HCT116 (cell line): ENCODE measurements around the gene LFNG. TPM values are rescaled to one million over a fixed set of nuclear protein-coding genes. Genes with fewer than 3 reads are reported as not detected.
"Not testable (repeated sequence)": the region's sequence is repeated elsewhere in the genome, so short reads cannot be mapped to it uniquely, and the experiment has no call there.

Experiments
- ATAC-seq: fragments of 200-7000 bp; cut with Tn5 transposase; 2 replicates; pipeline ENCODE4 v1.9.1; 2020; ENCODE audit warnings: mild to moderate bottlenecking, moderate library complexity
- BruUV-seq: library from RNA; stranded (reverse); fragments of 400-500 nt; replicated peaks from 2 replicates; lab custom pipeline; 2021; lab: Mats Ljungman, UMichigan
- CTCF ChIA-PET: fragments of 300-600 bp; sonication (Branson Sonifier 250); formaldehyde crosslinking; loops from one replicate; lab custom pipeline; 2021; ENCODE audit warnings: antibody characterized with exemption; lab: Charles Lee
- POLR2A ChIA-PET: fragments of 300-600, 350-600 bp; sonication (Branson Sonifier 250); formaldehyde crosslinking; loops from one replicate; lab custom pipeline; 2021; ENCODE audit warnings: antibody characterized with exemption; lab: Charles Lee
- RAD21 ChIA-PET, 2 experiments: fragments of 300-600 bp; sonication (Branson Sonifier 250); formaldehyde crosslinking; loops; one replicate each; lab custom pipeline; 2023; ENCODE audit warnings: low total read pairs in 2 of 2; ENCODE audit not compliant: uncharacterized antibody in 2 of 2, unreplicated experiment in 2 of 2, low non-redundant PET in 1 of 2; lab: Charles Lee
- DNase-seq: peaks from one replicate; pipeline ENCODE4 v3.0.0-alpha.2; 2010; ENCODE audit warnings: low read depth, low spot score
- H2AFZ ChIP-seq: fragments of 200-600 bp; shearing (Covaris generic), sonication (generic); 2 replicates; pipeline ENCODE4 v1.6.1; 2017; ENCODE audit warnings: low read depth, mixed run types, mixed read lengths, antibody characterized with exemption, low read length; ENCODE audit not compliant: poor library complexity, severe bottlenecking
- H3K27ac ChIP-seq: 2 replicates; pipeline ENCODE4 v1.5.1; 2012; ENCODE audit warnings: low read depth, low read length
- H3K27me3 ChIP-seq: fragments of 200-600 bp; sonication (generic); 2 replicates; pipeline ENCODE4 v1.6.1; 2016; ENCODE audit warnings: mixed run types, low read length, mixed read lengths; ENCODE audit not compliant: insufficient read depth
- H3K36me3 ChIP-seq, 2 experiments: fragments of 200-500 bp in 1 of 2; fragments of 200-600 bp in 1 of 2; sonication (Bioruptor generic) in 1 of 2; sonication (generic) in 1 of 2; 2 replicates each; pipeline versions ENCODE4 v1.5.1 to v1.6.1; 2014 to 2016; ENCODE audit warnings: low read length in 2 of 2, inconsistent platforms in 1 of 2, mixed read lengths in 1 of 2, mixed run types in 1 of 2; ENCODE audit not compliant: insufficient read depth in 2 of 2, control insufficient read depth in 1 of 2
- H3K4me1 ChIP-seq, 2 experiments: fragments of 200-600 bp in 1 of 2; sonication (generic) in 1 of 2; 2 replicates each; pipeline versions ENCODE4 v1.5.1 to v1.6.1; 2012 to 2017; ENCODE audit warnings: low read length in 2 of 2, inconsistent platforms in 1 of 2, mild to moderate bottlenecking in 1 of 2, mixed read lengths in 1 of 2, mixed run types in 1 of 2, moderate library complexity in 1 of 2; ENCODE audit not compliant: insufficient read depth in 2 of 2, control insufficient read depth in 1 of 2
- H3K4me2 ChIP-seq: fragments of 200-600 bp; sonication (generic); 2 replicates; pipeline ENCODE4 v1.6.1; 2017; ENCODE audit warnings: mixed run types, low read length, mixed read lengths
- H3K4me3 ChIP-seq, 2 experiments: fragments of 200-600 bp in 1 of 2; sonication (generic) in 1 of 2; replicated peaks in 1 of 2; 2 replicates each; pipeline ENCODE4 v1.5.1; 2011 to 2016; ENCODE audit warnings: low read length in 2 of 2, control low read depth in 1 of 2, low read depth in 1 of 2, mild to moderate bottlenecking in 1 of 2, mixed read lengths in 1 of 2, mixed run types in 1 of 2
- H3K79me2 ChIP-seq: fragments of 200-600 bp; sonication (generic); 2 replicates; pipeline ENCODE4 v1.6.1; 2017; ENCODE audit warnings: mild to moderate bottlenecking, mixed run types, low read length, moderate library complexity, mixed read lengths; ENCODE audit not compliant: insufficient read depth
- H3K9ac ChIP-seq: fragments of 200-600 bp; sonication (generic); 2 replicates; pipeline ENCODE4 v1.6.1; 2016; ENCODE audit warnings: low read length, mixed read lengths
- H3K9me2 ChIP-seq: fragments of 200-600 bp; sonication (generic), shearing (Covaris generic); 2 replicates; pipeline ENCODE4 v1.6.1; 2017; ENCODE audit warnings: mixed run types, mild to moderate bottlenecking, moderate library complexity; ENCODE audit not compliant: insufficient read depth
- H3K9me3 ChIP-seq, 2 experiments: fragments of 200-500 bp in 1 of 2; fragments of 200-600 bp in 1 of 2; sonication (Bioruptor generic) in 1 of 2; sonication (generic) in 1 of 2; 2 replicates each; pipeline ENCODE4 v1.6.1; 2014 to 2017; ENCODE audit warnings: low read length in 2 of 2, mixed read lengths in 2 of 2, inconsistent platforms in 1 of 2, low read depth in 1 of 2, mild to moderate bottlenecking in 1 of 2, mixed run types in 1 of 2, moderate library complexity in 1 of 2; ENCODE audit not compliant: control insufficient read depth in 1 of 2, insufficient read depth in 1 of 2
- H4K20me1 ChIP-seq: fragments of 200-600 bp; sonication (generic), shearing (Covaris generic); 2 replicates; pipeline ENCODE4 v1.6.1; 2017; ENCODE audit warnings: mixed run types, mild to moderate bottlenecking, moderate library complexity; ENCODE audit not compliant: insufficient read depth
- intact Hi-C: fragments of 100-400 bp; cut with micrococcal nuclease; formaldehyde crosslinking; loops from 2 replicates; pipeline ENCODE4 v1.10.0; 2022
- total RNA-seq: library from RNA; stranded (reverse); gene quantifications from one replicate; pipeline ENCODE4 v1.2.1, GENCODE V29; 2021; ENCODE audit not compliant: unreplicated experiment

Gene LFNG
- total RNA-seq, 1 experiment from 2014 or later, result 14.3 TPM

GRCh38 chr7:2533566-2533965 lies 14.0 kb downstream of the LFNG start:
- H2AFZ ChIP-seq, H3K9me2 ChIP-seq, H3K4me2 ChIP-seq, H3K9ac ChIP-seq, H3K79me2 ChIP-seq, RAD21 ChIA-PET, H3K36me3 ChIP-seq, POLR2A ChIA-PET, H3K27me3 ChIP-seq, H3K4me3 ChIP-seq, H3K9me3 ChIP-seq, ATAC-seq, CTCF ChIA-PET, H4K20me1 ChIP-seq, intact Hi-C loops, H3K27ac ChIP-seq, BruUV-seq, DNase-seq: not testable (repeated sequence)
- H3K4me1 ChIP-seq, result peaks cover 23 to 25% of the 10 kb centered on the region in 2 experiments

- CTCF ChIA-PET, H3K27ac ChIP-seq, H3K9me2 ChIP-seq, DNase-seq, intact Hi-C loops, H3K9ac ChIP-seq, POLR2A ChIA-PET, H3K4me3 ChIP-seq, BruUV-seq, H3K9me3 ChIP-seq, H3K4me2 ChIP-seq, H2AFZ ChIP-seq, H3K27me3 ChIP-seq, H3K36me3 ChIP-seq, ATAC-seq, RAD21 ChIA-PET, H3K79me2 ChIP-seq, H4K20me1 ChIP-seq: not testable (repeated sequence)
- H3K4me1 ChIP-seq, result peaks cover 16 to 19% of the 10 kb centered on the region in 2 experiments
Measured at GRCh38 chr7:2534214-2534613, 14.6 kb downstream of the LFNG start.

- DNase-seq, POLR2A ChIA-PET, H3K79me2 ChIP-seq, H3K27ac ChIP-seq, RAD21 ChIA-PET, ATAC-seq, intact Hi-C loops, H3K4me1 ChIP-seq, H3K9me2 ChIP-seq, CTCF ChIA-PET, H3K4me3 ChIP-seq, H3K36me3 ChIP-seq, H3K4me2 ChIP-seq, H4K20me1 ChIP-seq, BruUV-seq, H3K9ac ChIP-seq, H2AFZ ChIP-seq, H3K9me3 ChIP-seq, H3K27me3 ChIP-seq: not testable (repeated sequence)
Measured at GRCh38 chr7:2535872-2536627, 16.5 kb downstream of the LFNG start.
